HL-60/S4 (cell line): ENCODE measurements around the gene ARHGAP8.
"Not testable (repeated sequence)": the region's sequence is repeated elsewhere in the genome, so short reads cannot be mapped to it uniquely, and the experiment has no call there.

ENCODE experiments used
- in situ Hi-C: fragments of 300-500 bp; cut with MboI; formaldehyde crosslinking; loops from 2 replicates; pipeline ENCODE4 v1.14.3; 2022; ENCODE audit warnings: low sequenced_read_pairs

Gene ARHGAP8

GRCh38 chr22:44737406-44738346, 14.7 kb upstream of the ARHGAP8 start:
- in situ Hi-C loops = no loop called here

- in situ Hi-C loops = no loop called here
Measured at GRCh38 chr22:44738347-44738715, 14.0 kb upstream of the ARHGAP8 start.

GRCh38 chr22:44739024-44739423, 13.4 kb upstream of the ARHGAP8 start:
- in situ Hi-C loops = no loop called here

- in situ Hi-C loops = not testable (repeated sequence)
Measured at GRCh38 chr22:44739666-44740065, 12.7 kb upstream of the ARHGAP8 start.

GRCh38 chr22:44740307-44740706, 12.1 kb upstream of the ARHGAP8 start:
- in situ Hi-C loops = no loop called here

- in situ Hi-C loops = no loop called here
Measured at GRCh38 chr22:44741929-44742328, 10.4 kb upstream of the ARHGAP8 start.

- in situ Hi-C loops = no loop called here
Measured at GRCh38 chr22:44743247-44743646, 9.1 kb upstream of the ARHGAP8 start.

GRCh38 chr22:44743804-44744211, 8.6 kb upstream of the ARHGAP8 start:
- in situ Hi-C loops = no loop called here

GRCh38 chr22:44745853-44746789, 6.3 kb upstream of the ARHGAP8 start:
- in situ Hi-C loops = no loop called here

- in situ Hi-C loops = not testable (repeated sequence)
Measured at GRCh38 chr22:44747784-44748127, 4.6 kb upstream of the ARHGAP8 start.

- in situ Hi-C loops = no loop called here
Measured at GRCh38 chr22:44748524-44748923, 3.9 kb upstream of the ARHGAP8 start.

GRCh38 chr22:44750481-44750880, 1.9 kb upstream of the ARHGAP8 start:
- in situ Hi-C loops = no loop called here

- in situ Hi-C loops = no loop called here
Measured at GRCh38 chr22:44753189-44754042, 1.0 kb downstream of the ARHGAP8 start.

GRCh38 chr22:44754998-44755397, 2.6 kb downstream of the ARHGAP8 start:
- in situ Hi-C loops = no loop called here

GRCh38 chr22:44755417-44755816, 3.0 kb downstream of the ARHGAP8 start:
- in situ Hi-C loops = no loop called here

GRCh38 chr22:44755956-44756361, 3.6 kb downstream of the ARHGAP8 start:
- in situ Hi-C loops = no loop called here

GRCh38 chr22:44758344-44758973, 6.1 kb downstream of the ARHGAP8 start:
- in situ Hi-C loops = no loop called here

GRCh38 chr22:44759001-44759400, 6.6 kb downstream of the ARHGAP8 start:
- in situ Hi-C loops = no loop called here

- in situ Hi-C loops = no loop called here
Measured at GRCh38 chr22:44759430-44760310, 7.3 kb downstream of the ARHGAP8 start.
